ENCODE data around the gene CPA3.

Gene CPA3

GRCh38 chr3:148923592-148923991 is 58.5 kb downstream of the CPA3 start:
- DNase-seq, result no peak

- DNase-seq, result no peak
These were observed 59.5 kb downstream of the CPA3 start for GRCh38 chr3:148924562-148924961.

- no peak for DNase-seq
These were observed 60.7 kb downstream of the CPA3 start for GRCh38 chr3:148925845-148926244.

GRCh38 chr3:148930752-148931151 is 65.7 kb downstream of the CPA3 start:
- no peak for DNase-seq

- no peak for DNase-seq
These were observed 66.5 kb downstream of the CPA3 start for GRCh38 chr3:148931574-148931973.

GRCh38 chr3:148932972-148933371 is 67.9 kb downstream of the CPA3 start:
- DNase-seq, result no peak

- no peak for DNase-seq
These were observed 72.6 kb downstream of the CPA3 start for GRCh38 chr3:148937467-148938255.

- no peak for DNase-seq
These were observed 73.2 kb downstream of the CPA3 start for GRCh38 chr3:148938306-148938705.

- no peak for DNase-seq
These were observed 73.8 kb downstream of the CPA3 start for GRCh38 chr3:148938936-148939335.

GRCh38 chr3:148940983-148941382 is 75.9 kb downstream of the CPA3 start:
- DNase-seq, result no peak

GRCh38 chr3:148943506-148944205 is 78.6 kb downstream of the CPA3 start:
- no peak for DNase-seq

- no peak for DNase-seq
These were observed 80.0 kb downstream of the CPA3 start for GRCh38 chr3:148945116-148945515.

Measured in activated naive CD4-positive, alpha-beta T cell treated with anti-CD3 and anti-CD28 coated beads, Interleukin-2, amount 50 U/mL, for 16 hours (primary cell).